ENCODE data around the gene SGCA.

DNA sequence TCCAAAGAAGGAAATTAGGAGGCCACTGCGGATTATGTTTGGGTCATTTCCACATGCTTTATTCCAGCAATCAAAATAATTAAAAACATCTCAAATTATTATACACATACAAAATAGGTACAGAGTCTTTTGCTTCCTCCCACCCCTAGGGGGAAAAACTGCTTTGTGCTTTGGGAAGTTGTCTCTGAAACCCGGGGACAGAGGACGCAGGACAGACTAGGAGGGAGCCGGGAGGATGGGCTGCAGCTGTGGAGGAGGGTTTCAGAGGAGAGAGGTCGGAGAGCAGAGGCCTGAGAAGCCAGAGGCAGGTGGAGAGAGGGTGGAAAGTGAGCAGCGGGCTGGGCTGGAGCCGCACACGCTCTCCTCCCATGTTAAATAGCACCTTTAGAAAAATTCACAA is 18.3 kb downstream of the SGCA start:
- TF ChIP-seq, protein P1, sequence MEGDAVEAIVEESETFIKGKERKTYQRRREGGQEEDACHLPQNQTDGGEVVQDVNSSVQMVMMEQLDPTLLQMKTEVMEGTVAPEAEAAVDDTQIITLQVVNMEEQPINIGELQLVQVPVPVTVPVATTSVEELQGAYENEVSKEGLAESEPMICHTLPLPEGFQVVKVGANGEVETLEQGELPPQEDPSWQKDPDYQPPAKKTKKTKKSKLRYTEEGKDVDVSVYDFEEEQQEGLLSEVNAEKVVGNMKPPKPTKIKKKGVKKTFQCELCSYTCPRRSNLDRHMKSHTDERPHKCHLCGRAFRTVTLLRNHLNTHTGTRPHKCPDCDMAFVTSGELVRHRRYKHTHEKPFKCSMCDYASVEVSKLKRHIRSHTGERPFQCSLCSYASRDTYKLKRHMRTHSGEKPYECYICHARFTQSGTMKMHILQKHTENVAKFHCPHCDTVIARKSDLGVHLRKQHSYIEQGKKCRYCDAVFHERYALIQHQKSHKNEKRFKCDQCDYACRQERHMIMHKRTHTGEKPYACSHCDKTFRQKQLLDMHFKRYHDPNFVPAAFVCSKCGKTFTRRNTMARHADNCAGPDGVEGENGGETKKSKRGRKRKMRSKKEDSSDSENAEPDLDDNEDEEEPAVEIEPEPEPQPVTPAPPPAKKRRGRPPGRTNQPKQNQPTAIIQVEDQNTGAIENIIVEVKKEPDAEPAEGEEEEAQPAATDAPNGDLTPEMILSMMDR (IDR thresholded peaks at IDR 0.05; ENCODE audit: extremely low read depth in 1 of 2, insufficient read depth in 1 of 2, low read depth in 1 of 2, low read length in 2 of 2): no peak
- TF ChIP-seq POLR2A (IDR thresholded peaks at IDR 0.05; ENCODE audit: low read depth, low read length) (no peak), POLR2AphosphoS5 (IDR thresholded peaks at IDR 0.05; ENCODE audit: insufficient read depth, low read depth, low read length) (no peak), JUN (IDR thresholded peaks at IDR 0.05; ENCODE audit: borderline replicate concordance, insufficient read depth, insufficient read length, low read depth) (no peak), MYC (IDR thresholded peaks at IDR 0.05; ENCODE audit: low read depth, low read length) (no peak), EZH2 (IDR thresholded peaks at IDR 0.05; ENCODE audit: borderline replicate concordance, low read depth, low read length, severe bottlenecking) (no peak)
- TF ChIP-seq, protein P2, sequence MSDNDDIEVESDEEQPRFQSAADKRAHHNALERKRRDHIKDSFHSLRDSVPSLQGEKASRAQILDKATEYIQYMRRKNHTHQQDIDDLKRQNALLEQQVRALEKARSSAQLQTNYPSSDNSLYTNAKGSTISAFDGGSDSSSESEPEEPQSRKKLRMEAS (IDR thresholded peaks at IDR 0.05; ENCODE audit: insufficient read depth, insufficient read length): no peak

Measured in endothelial cell of umbilical vein (primary cell).